H54 (cell line): ENCODE results near the gene FUT7.

Source experiments
- DNase-seq: peaks from one replicate; pipeline ENCODE4 v3.0.0; 2011; ENCODE audit warnings: low spot score, mixed read lengths; ENCODE audit not compliant: insufficient read length
- FAIRE-seq: peaks from 3 replicates; lab custom pipeline; 2011; peaks lifted over from hg19 to GRCh38; lab: Jason Lieb, UNC
- POLR2A ChIP-seq: IDR thresholded peaks from 2 replicates; pipeline ENCODE4 v1.6.1; 2011; ENCODE audit warnings: low read depth, mild to moderate bottlenecking, low read length

FUT7 gene

GRCh38 chr9:137017791-137018497, 13.9 kb downstream of the FUT7 start:
- DNase-seq, result no peak
- FAIRE-seq, result no peak
- TF ChIP-seq POLR2A, result no peak

GRCh38 chr9:137017071-137017470, 14.8 kb downstream of the FUT7 start:
- no peak for FAIRE-seq
- no peak for TF ChIP-seq POLR2A
- no peak for DNase-seq

- FAIRE-seq, result no peak
- TF ChIP-seq POLR2A, result no peak
- no peak for DNase-seq
These were observed 15.5 kb downstream of the FUT7 start for GRCh38 chr9:137016436-137016835.

GRCh38 chr9:137015976-137016375, 15.9 kb downstream of the FUT7 start:
- no peak for FAIRE-seq
- TF ChIP-seq POLR2A, result no peak
- DNase-seq, result no peak

- TF ChIP-seq POLR2A, result no peak
- FAIRE-seq (no peak), DNase-seq (no peak)
These were observed 16.4 kb downstream of the FUT7 start for GRCh38 chr9:137015540-137015930.

- FAIRE-seq, result no peak
- no peak for TF ChIP-seq POLR2A
These were observed 16.9 kb downstream of the FUT7 start for GRCh38 chr9:137014776-137015539.

GRCh38 chr9:137014166-137014565, 17.7 kb downstream of the FUT7 start:
- FAIRE-seq (no peak), DNase-seq (no peak)
- no peak for TF ChIP-seq POLR2A

More at GRCh38 chr9:137014776-137015539, 16.9 kb downstream of the FUT7 start:
- no peak for DNase-seq

- no peak for FAIRE-seq
These were observed 18.3 kb downstream of the FUT7 start for GRCh38 chr9:137013571-137013940.

GRCh38 chr9:137012694-137013570, 19.0 kb downstream of the FUT7 start:
- no peak for FAIRE-seq
- TF ChIP-seq POLR2A, result no peak

More at GRCh38 chr9:137013571-137013940, 18.3 kb downstream of the FUT7 start:
- TF ChIP-seq POLR2A, result no peak
- DNase-seq, result no peak

GRCh38 chr9:137011907-137012675, 19.8 kb downstream of the FUT7 start:
- DNase-seq (no peak), FAIRE-seq (no peak)
- no peak for TF ChIP-seq POLR2A

More at GRCh38 chr9:137012694-137013570, 19.0 kb downstream of the FUT7 start:
- no peak for DNase-seq

- FAIRE-seq (no peak), DNase-seq (no peak)
- TF ChIP-seq POLR2A, result no peak
These were observed 20.7 kb downstream of the FUT7 start for GRCh38 chr9:137011156-137011555.

GRCh38 chr9:137009938-137010732, 21.8 kb downstream of the FUT7 start:
- DNase-seq, result no peak
- TF ChIP-seq POLR2A, result no peak
- no peak for FAIRE-seq

- FAIRE-seq (no peak), DNase-seq (no peak)
- no peak for TF ChIP-seq POLR2A
These were observed 22.7 kb downstream of the FUT7 start for GRCh38 chr9:137009217-137009616.
